HG02938 (cell line): ENCODE results near the gene THBD.

Experiments
- ATAC-seq: cut with Tn5 transposase; IDR thresholded peaks from one replicate; pipeline ENCODE4 v1.9.1; 2021; ENCODE audit warnings: mild to moderate bottlenecking, moderate library complexity; ENCODE audit not compliant: unreplicated experiment

Gene THBD

DNA sequence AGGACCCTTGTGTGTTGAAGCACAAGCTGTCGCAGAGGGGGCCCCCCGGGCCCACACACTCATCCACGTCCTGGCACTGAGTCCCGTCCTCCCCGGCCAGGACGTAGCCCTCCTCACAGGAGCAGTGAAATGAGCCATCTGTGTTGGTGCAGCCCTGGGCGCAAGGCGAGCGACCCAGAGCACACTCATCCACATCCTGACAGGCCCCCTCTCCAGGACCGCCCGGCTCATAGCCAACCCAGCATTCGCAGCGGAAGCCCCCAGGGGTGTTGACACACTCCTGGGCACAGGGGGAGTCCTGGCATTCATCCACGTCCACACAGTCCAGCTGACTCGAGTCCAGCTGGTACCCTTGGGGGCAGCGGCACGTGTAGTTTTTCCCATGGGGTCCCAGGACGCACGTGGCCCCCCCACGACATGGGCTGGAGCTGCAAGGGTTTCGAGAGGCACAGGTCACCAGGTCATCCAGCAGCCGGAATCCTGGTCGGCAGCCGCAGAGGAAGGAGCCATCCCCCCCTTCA, 35.4 kb upstream of the THBD start:
- ATAC-seq = no peak

DNA sequence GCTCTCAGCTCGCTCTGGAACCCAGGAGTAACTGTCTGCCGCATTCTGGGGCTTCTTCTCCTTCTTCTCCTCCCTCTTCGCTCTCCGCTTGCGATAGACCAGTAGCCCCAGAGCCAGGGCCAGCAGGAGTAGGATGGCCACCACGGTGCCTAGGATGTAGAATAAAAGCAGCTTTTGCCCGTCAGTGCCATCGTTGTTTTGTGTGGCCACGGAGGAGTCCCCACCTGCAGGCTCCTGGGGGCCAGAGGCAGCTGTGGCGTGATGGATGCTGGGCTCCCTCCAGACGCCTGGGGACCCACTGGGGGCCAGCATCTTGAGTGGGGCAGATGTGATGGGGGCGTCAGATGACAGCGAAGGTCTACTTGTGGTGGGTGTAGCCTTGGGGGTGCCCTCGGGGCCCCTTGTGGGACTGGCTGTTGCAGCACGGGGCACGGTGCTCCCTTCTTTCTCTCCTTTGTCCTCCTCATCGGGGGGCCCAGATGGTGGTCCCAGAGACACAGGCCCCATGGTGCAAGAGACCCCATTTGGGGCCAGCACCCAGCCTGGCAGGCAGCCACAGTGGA, 34.9 kb upstream of the THBD start:
- ATAC-seq = no peak

GRCh38 chr20:23083553-23084220, 34.2 kb upstream of the THBD start:
- no peak for ATAC-seq

DNA sequence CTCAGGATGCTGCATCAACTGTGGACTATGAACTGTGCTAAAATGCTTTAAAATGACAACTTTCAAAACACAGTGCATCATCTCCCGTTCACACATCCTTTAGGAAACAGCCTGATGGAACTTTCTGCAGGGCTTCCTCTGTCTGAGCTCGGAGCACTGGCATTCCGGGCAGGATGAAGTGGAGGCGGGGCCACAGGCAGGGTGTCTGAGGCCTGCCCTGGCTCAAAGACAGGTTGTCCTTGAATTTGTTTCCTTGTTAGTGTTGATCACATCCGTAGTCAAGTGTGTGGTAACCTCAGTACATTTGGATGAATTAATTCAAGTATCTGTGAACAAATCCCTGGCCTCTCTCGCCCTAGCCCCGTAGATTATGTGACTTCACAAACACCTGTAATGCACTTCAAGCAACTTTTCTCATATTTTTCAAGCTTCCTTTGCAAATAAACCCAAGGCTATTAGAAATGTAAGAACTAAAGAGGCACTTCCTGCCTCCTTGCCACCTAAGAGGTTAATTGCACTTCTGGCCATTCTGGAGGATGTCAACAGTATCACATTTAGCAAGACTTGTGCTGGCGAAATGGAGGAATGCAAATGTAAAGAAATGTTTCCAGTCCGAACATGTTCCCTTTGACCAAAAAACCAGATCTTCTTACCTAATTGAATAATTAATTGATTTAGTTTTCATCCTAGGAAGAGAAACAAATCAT, 33.5 kb upstream of the THBD start:
- no peak for ATAC-seq

GRCh38 chr20:23081263-23081819, 31.9 kb upstream of the THBD start:
- no peak for ATAC-seq

DNA sequence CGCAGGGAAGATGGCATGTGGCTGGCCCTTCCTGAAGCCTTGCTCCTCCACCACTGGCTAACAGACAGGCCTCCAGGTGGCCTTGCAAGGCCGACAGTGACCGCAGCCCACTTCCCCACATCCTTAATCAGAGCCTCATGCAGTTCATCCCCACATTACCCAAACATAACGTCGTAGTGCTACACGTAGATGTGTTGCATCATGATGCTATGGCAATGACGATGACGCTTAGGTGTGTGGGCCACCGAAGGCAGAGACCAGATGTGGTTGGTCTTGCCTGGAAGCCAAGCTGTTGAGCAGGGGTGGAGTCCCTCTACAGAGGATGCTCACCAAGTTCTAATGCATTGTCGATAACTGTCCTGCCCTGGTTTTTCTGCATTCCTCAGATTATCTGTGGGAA, 31.0 kb upstream of the THBD start:
- no peak for ATAC-seq

GRCh38 chr20:23079926-23080325, 30.5 kb upstream of the THBD start:
- no peak for ATAC-seq

DNA sequence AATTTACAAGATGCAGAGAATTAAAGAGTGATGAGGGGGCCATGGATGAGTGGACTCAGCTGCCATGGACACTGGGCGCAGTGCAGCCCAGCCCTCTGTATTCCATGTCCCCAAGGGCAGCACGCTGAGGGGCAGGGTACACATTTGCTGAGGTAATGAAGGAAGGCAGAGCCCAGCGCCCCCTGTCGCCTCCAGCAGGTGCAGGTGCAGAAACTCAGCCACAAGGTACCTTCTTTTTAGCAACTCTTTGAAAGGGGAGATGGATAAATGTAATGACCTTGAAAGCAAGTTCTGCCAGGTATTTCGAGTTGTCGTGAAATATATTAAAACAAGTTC, 29.5 kb upstream of the THBD start:
- no peak for ATAC-seq

DNA sequence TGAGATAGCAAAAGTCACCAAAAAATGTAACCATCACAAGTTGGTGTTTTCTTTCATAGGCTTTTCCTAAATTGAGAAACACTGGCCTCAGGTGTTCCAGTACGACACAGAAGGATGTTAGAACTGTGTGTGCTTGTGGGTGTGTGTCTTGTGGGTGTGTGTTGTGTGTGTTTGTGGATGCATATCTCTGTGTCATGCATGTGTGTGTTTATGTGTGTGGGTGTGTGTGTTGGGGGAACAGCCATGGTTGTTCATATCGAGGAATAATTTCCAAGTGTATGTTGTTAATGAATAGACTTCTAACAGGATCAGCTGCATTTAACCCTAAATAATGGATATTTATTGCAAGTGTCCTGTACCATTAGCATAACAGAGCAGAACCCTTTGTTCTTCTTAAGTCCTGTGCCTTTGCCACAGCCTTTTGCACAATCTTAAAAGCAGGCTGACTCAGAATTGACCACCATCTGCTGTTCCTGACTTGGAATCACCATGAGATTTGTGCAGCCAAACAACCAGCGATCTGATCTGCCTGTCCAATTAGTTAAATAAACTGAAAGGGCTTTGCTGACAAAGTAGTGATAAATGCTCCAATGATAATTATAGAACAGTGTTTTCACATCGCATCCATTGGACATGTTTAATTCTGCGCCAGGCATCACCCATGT, 29.0 kb upstream of the THBD start:
- no peak for ATAC-seq

DNA sequence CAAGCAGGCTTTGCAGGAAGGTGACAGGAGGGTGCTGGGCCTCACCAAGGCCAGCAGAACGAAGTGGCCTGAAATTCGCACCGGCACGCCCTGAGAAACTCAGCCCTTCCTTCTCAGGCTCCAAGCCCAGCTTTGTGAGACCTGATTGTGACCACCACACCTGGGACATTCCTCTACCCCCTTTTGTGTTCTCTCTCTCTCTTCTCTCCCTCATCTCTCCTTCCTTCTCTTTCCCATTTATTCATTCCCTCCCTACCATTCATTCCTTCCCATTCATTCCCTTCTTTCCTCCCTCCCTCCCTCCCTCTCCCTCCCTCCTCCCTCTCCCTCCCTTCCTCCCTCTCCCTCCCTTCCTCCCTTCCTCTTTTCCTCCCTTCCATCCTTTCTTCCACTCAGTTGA, 27.8 kb upstream of the THBD start:
- ATAC-seq = no peak

DNA sequence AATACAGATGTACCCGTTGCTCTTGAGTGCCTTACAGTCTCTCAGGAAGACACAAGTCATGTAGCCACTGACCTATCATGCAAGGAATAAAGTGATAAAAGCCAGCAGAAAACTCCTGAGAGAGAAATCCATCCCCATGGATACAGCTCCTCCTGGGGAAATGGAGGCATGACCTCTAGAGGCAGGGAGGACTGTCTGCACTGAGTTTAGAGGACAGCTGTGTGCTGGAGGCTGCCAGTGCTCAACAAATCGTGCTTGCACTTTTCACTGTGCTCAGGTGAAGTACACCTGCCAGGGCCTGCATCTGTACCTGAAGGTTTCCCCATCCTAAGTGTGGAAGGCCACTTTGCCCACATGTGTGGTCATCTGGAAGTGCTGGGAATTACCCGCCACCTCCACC, 24.6 kb upstream of the THBD start:
- ATAC-seq = no peak

- ATAC-seq = no peak
Measured at GRCh38 chr20:23072892-23073586, 23.6 kb upstream of the THBD start.

DNA sequence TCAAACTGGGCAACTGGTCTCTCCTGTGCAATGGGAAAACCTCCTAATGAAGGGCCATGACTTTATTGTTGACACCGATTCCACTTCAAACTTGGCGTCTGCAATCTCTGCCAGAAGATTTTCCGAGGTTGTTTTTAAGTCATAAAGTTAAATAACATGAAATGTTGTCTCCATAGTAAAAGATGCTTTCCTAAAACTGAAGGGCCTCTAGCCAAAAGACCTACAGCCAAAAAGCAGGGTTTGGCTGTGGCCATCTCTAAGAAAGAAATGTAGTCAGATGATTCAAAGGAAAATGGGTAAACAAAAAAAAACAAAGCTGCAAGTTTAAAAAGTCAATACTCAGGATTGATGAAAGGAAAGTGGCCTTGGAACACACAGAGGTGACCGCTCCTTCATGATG, 22.5 kb upstream of the THBD start:
- ATAC-seq = no peak

GRCh38 chr20:23071398-23071797, 21.9 kb upstream of the THBD start:
- ATAC-seq = no peak

DNA sequence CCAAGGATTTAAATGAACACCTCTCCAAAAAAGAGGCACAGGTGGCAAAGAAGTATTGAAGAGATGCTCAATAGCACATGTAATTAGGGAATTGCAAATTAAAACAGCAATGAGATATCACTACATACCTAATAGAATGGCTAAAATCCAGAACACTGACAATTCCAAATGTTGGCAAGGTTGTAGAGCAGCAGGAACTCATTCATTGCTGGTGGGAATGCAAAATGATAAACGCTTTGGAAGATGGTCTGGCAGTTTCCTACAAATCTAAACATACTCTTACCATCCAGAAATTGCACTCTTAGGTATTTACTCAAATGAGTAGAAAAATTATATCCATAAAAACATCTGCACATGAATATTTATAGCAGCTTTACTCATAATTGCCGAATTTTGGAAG, 19.6 kb upstream of the THBD start:
- ATAC-seq = no peak

GRCh38 chr20:23068283-23068682, 18.8 kb upstream of the THBD start:
- ATAC-seq = no peak

GRCh38 chr20:23066772-23067171, 17.3 kb upstream of the THBD start:
- ATAC-seq = no peak

DNA sequence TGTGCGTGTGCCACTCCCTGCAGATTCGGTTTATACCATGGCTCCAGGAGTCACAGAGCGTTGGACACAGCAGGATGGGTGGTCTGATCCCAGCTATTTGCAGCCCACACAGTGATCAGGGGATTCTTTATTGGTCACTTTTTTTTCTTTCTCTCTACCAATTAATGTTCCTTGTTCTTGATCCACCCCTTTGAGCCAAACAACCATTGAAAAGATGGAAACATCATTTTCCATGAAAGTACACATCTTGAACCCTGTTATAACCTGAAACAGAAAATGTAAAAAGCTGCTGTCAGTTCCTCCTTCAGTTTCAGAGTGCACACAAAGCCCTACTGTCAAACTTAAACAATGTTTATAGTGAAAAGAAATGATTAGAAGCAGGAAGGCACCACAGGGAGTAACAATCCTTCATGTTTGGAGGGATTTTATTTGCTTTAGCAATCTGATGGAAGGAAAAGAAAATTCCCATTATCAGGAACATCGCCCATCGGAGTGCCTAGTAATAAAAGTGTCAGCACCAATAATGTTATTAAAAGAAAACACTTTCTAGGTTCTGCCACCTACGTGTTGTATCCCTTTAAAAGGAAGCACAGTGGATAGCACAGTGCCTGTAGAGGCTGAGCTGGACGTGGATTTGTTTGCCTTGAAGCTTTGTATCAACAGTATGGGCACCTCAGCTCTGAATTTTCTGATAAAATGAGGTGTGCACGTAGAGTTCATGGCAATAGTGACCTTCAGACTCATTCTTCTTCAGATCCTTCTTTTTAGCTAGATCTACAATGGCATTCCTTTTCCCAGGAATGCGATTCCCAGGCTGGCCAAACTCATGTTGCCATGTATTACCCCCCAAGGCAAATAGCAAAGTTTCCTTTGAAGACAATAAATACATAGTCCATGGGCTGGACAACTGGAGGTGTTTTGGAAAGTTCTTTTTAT, 16.1 kb upstream of the THBD start:
- ATAC-seq = no peak

DNA sequence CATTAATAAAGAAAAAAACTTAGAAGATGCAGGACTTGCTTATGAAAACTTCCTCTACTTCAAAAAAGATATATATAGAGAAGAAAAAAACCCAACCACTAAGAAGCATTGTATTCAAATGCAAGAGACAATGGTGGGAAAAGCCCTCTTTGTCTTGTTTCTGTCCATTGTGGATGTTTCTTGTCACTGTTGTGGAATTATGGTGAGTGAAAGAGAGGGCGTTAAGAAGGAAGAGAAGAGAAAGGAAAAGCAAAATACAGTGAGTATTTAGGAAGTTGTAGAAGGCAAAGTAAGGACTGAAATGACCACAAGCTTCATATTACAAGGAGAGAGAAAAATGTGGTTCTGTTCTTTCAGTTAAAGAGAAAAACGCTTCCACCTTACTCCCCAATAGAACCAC, 14.1 kb upstream of the THBD start:
- ATAC-seq = no peak

- no peak for ATAC-seq
Measured at GRCh38 chr20:23063168-23063567, 13.7 kb upstream of the THBD start.
